ENCODE measurements around the gene UBXN11.

Gene UBXN11

GRCh38 chr1:26338670-26339069, 32.2 kb upstream of the UBXN11 start:
- no peaks in the 10 kb centered on the region for H3K27me3 ChIP-seq (ENCODE audit: low read length)
- TF ChIP-seq EZH2phosphoT487 (conservative IDR thresholded peaks at IDR 0.05; ENCODE audit: low read length): no peak
- no peak overlapping the region for H2AFZ ChIP-seq (ENCODE audit: low read depth, low read length, severe bottlenecking)
- H3K79me2 ChIP-seq (ENCODE audit: insufficient read depth, low read length): no peaks in the 10 kb centered on the region
- H3K4me2 ChIP-seq (ENCODE audit: low read depth, low read length, poor library complexity, severe bottlenecking): no peak overlapping the region
- no peaks in the 10 kb centered on the region for H3K9me3 ChIP-seq (ENCODE audit: insufficient read depth, low read length)
- peaks cover 8% of the 10 kb centered on the region; the same call in 1 of the 2 replicates for H3F3A ChIP-seq (ENCODE audit: insufficient read depth)
- H3K9ac ChIP-seq (ENCODE audit: low read length): no peak overlapping the region
- no peak overlapping the region for H3K4me3 ChIP-seq (ENCODE audit: insufficient read depth, low read length, poor library complexity, severe bottlenecking)
- H3K36me3 ChIP-seq (ENCODE audit: low read length): no peaks in the 10 kb centered on the region
- no peak overlapping the region for H3K27ac ChIP-seq (ENCODE audit: low read depth, low read length)
- no peaks in the 10 kb centered on the region for H3K9me2 ChIP-seq (replicated peaks; ENCODE audit: insufficient read depth, low read length)
- no peaks in the 10 kb centered on the region for H4K20me1 ChIP-seq (ENCODE audit: low read depth, low read length)

- no peak for TF ChIP-seq EZH2phosphoT487 (conservative IDR thresholded peaks at IDR 0.05; ENCODE audit: low read length)
- TF ChIP-seq CTCF (IDR thresholded peaks at IDR 0.05; ENCODE audit: insufficient read depth, low read length, poor library complexity, severe bottlenecking): no peak
- Histone ChIP-seq H3K9me2 (replicated peaks; ENCODE audit: insufficient read depth, low read length) (no peaks in the 10 kb centered on the region), H3K9ac (ENCODE audit: low read length) (no peak overlapping the region), H4K20me1 (ENCODE audit: low read depth, low read length) (no peaks in the 10 kb centered on the region), H3K9me3 (ENCODE audit: insufficient read depth, low read length) (no peaks in the 10 kb centered on the region), H3K36me3 (ENCODE audit: low read length) (no peaks in the 10 kb centered on the region), H2AFZ (ENCODE audit: low read depth, low read length, severe bottlenecking) (no peak overlapping the region), H3K27me3 (ENCODE audit: low read length) (no peaks in the 10 kb centered on the region), H3K27ac (ENCODE audit: low read depth, low read length) (no peak overlapping the region), H3F3A (ENCODE audit: insufficient read depth) (peaks cover 8% of the 10 kb centered on the region; the same call in 1 of the 2 replicates), H3K4me2 (ENCODE audit: low read depth, low read length, poor library complexity, severe bottlenecking) (no peak overlapping the region), H3K79me2 (ENCODE audit: insufficient read depth, low read length) (no peaks in the 10 kb centered on the region), H3K4me3 (ENCODE audit: insufficient read depth, low read length, poor library complexity, severe bottlenecking) (no peak overlapping the region)
Observed at GRCh38 chr1:26337625-26338024, 31.2 kb upstream of the UBXN11 start.

- H3K27ac ChIP-seq (ENCODE audit: low read depth, low read length): no peak overlapping the region
- H3K9ac ChIP-seq (ENCODE audit: low read length): no peak overlapping the region
- H4K20me1 ChIP-seq (ENCODE audit: low read depth, low read length): no peaks in the 10 kb centered on the region
- H3K79me2 ChIP-seq (ENCODE audit: insufficient read depth, low read length): no peaks in the 10 kb centered on the region
- H3K9me2 ChIP-seq (replicated peaks; ENCODE audit: insufficient read depth, low read length): no peaks in the 10 kb centered on the region
- no peak overlapping the region for H2AFZ ChIP-seq (ENCODE audit: low read depth, low read length, severe bottlenecking)
- no peaks in the 10 kb centered on the region for H3K27me3 ChIP-seq (ENCODE audit: low read length)
- no peaks in the 10 kb centered on the region for H3K36me3 ChIP-seq (ENCODE audit: low read length)
- H3K9me3 ChIP-seq (ENCODE audit: insufficient read depth, low read length): no peaks in the 10 kb centered on the region
- peaks cover 8% of the 10 kb centered on the region; the same call in 1 of the 2 replicates for H3F3A ChIP-seq (ENCODE audit: insufficient read depth)
- TF ChIP-seq CTCF (IDR thresholded peaks at IDR 0.05; ENCODE audit: insufficient read depth, low read length, poor library complexity, severe bottlenecking): no peak
- TF ChIP-seq EZH2phosphoT487 (conservative IDR thresholded peaks at IDR 0.05; ENCODE audit: low read length): no peak
- no peak overlapping the region for H3K4me3 ChIP-seq (ENCODE audit: insufficient read depth, low read length, poor library complexity, severe bottlenecking)
- no peak overlapping the region for H3K4me2 ChIP-seq (ENCODE audit: low read depth, low read length, poor library complexity, severe bottlenecking)
Observed at GRCh38 chr1:26337206-26337535, 30.7 kb upstream of the UBXN11 start.

- Histone ChIP-seq H3K79me2 (ENCODE audit: insufficient read depth, low read length) (no peaks in the 10 kb centered on the region), H3K4me2 (ENCODE audit: low read depth, low read length, poor library complexity, severe bottlenecking) (peak overlapping the region; percentile 89), H4K20me1 (ENCODE audit: low read depth, low read length) (no peaks in the 10 kb centered on the region), H3K9ac (ENCODE audit: low read length) (peak overlapping the region; percentile 53), H3F3A (ENCODE audit: insufficient read depth) (peaks cover 8% of the 10 kb centered on the region; the same call in 1 of the 2 replicates), H3K36me3 (ENCODE audit: low read length) (no peaks in the 10 kb centered on the region), H3K4me3 (ENCODE audit: insufficient read depth, low read length, poor library complexity, severe bottlenecking) (peak overlapping the region; percentile 72), H3K27me3 (ENCODE audit: low read length) (no peaks in the 10 kb centered on the region), H3K9me2 (replicated peaks; ENCODE audit: insufficient read depth, low read length) (no peaks in the 10 kb centered on the region), H3K9me3 (ENCODE audit: insufficient read depth, low read length) (no peaks in the 10 kb centered on the region), H3K27ac (ENCODE audit: low read depth, low read length) (no peak overlapping the region), H2AFZ (ENCODE audit: low read depth, low read length, severe bottlenecking) (peak overlapping the region; percentile 90)
- TF ChIP-seq EZH2phosphoT487 (conservative IDR thresholded peaks at IDR 0.05; ENCODE audit: low read length) (no peak), CTCF (IDR thresholded peaks at IDR 0.05; ENCODE audit: insufficient read depth, low read length, poor library complexity, severe bottlenecking) (no peak)
Observed at GRCh38 chr1:26336477-26337205, 30.2 kb upstream of the UBXN11 start.
